HepG2 (cell line): Measurements from ENCODE around the gene CAGE1. TPM values are rescaled to one million over a fixed set of nuclear protein-coding genes. Genes with fewer than 3 reads are reported as not detected.

Experiments
- ARID3A ChIP-seq: IDR thresholded peaks from 2 replicates; pipeline ENCODE4 v1.6.1; 2012; ENCODE audit warnings: low read depth, low read length, improper control_type of control experiment
- ARNTL ChIP-seq: sonication (generic); formaldehyde crosslinking; IDR thresholded peaks from 2 replicates; pipeline ENCODE4 v1.4.0; 2020; ENCODE audit warnings: mild to moderate bottlenecking, missing genetic modification reagents
- ASH2L ChIP-seq: fragments of 300-600, 200-600 bp; sonication (generic); IDR thresholded peaks from 2 replicates; pipeline ENCODE4 v1.7.0; 2017; ENCODE audit warnings: low read depth, mild to moderate bottlenecking, moderate library complexity, mixed read lengths, low read length; ENCODE audit not compliant: insufficient read length
- BCLAF1 ChIP-seq: fragments of 450-650 bp; IDR thresholded peaks from 2 replicates; pipeline ENCODE4 v1.6.1; 2017; ENCODE audit warnings: mild to moderate bottlenecking
- BRF2 ChIP-seq: sonication (generic); formaldehyde crosslinking; IDR thresholded peaks from 2 replicates; pipeline ENCODE4 v1.8.1; 2022; ENCODE audit warnings: mild to moderate bottlenecking, missing genetic modification reagents
- DNMT1 ChIP-seq: sonication (generic); formaldehyde crosslinking; IDR thresholded peaks from 2 replicates; pipeline ENCODE4 v1.5.1; 2020; ENCODE audit warnings: mild to moderate bottlenecking, missing genetic modification reagents
- ELF1 ChIP-seq: sonication (generic); formaldehyde crosslinking; IDR thresholded peaks from 2 replicates; pipeline ENCODE4 v1.4.0; 2020; ENCODE audit warnings: missing genetic modification reagents
- KLF12 ChIP-seq: sonication (generic); formaldehyde crosslinking; IDR thresholded peaks from 2 replicates; pipeline ENCODE4 v1.4.0; 2020; ENCODE audit warnings: missing genetic modification reagents, borderline replicate concordance
- MYPOP ChIP-seq: sonication (generic); formaldehyde crosslinking; IDR thresholded peaks from 2 replicates; pipeline ENCODE4 v1.8.1; 2023; ENCODE audit warnings: mild to moderate bottlenecking, moderate library complexity, missing genetic modification reagents
- NPAS2 ChIP-seq: sonication (generic); formaldehyde crosslinking; IDR thresholded peaks from 2 replicates; pipeline ENCODE4 v1.8.0; 2022; ENCODE audit warnings: mild to moderate bottlenecking, missing genetic modification reagents, borderline replicate concordance
- PRDM10 ChIP-seq: sonication (generic); formaldehyde crosslinking; IDR thresholded peaks from 2 replicates; pipeline ENCODE4 v1.4.0; 2020; ENCODE audit warnings: low read depth, missing genetic modification reagents
- SATB2 ChIP-seq: sonication (generic); formaldehyde crosslinking; IDR thresholded peaks from 2 replicates; pipeline ENCODE4 v1.5.0; 2020; ENCODE audit warnings: missing genetic modification reagents
- SNAPC5 ChIP-seq: sonication (generic); formaldehyde crosslinking; IDR thresholded peaks from 2 replicates; pipeline ENCODE4 v1.8.1; 2023; ENCODE audit warnings: mild to moderate bottlenecking, missing genetic modification reagents, borderline replicate concordance
- THAP11 ChIP-seq: IDR thresholded peaks from 2 replicates; pipeline ENCODE4 v1.6.1; 2016; ENCODE audit warnings: missing biosample characterization, missing genetic modification reagents
- XBP1 ChIP-seq: sonication (generic); formaldehyde crosslinking; IDR thresholded peaks from 2 replicates; pipeline ENCODE4 v1.5.0; 2020; ENCODE audit warnings: missing genetic modification reagents
- ZNF326 ChIP-seq: sonication (generic); formaldehyde crosslinking; IDR thresholded peaks from 2 replicates; pipeline ENCODE4 v1.4.0; 2020; ENCODE audit warnings: missing genetic modification reagents, borderline replicate concordance
- ZNF891 ChIP-seq: sonication (generic); formaldehyde crosslinking; IDR thresholded peaks from 2 replicates; pipeline ENCODE4 v1.5.0; 2020; ENCODE audit warnings: mild to moderate bottlenecking, missing genetic modification reagents
- polyA plus RNA-seq, 8 experiments: library from polyadenylated mRNA; depleted of rRNA in 3 of 8; stranded (reverse) in 7 of 8; unstranded in 1 of 8; fragments of >200 nt; fragmentation: Illumina TruSeq in 4 of 8; extraction: Trizol in 4 of 8; gene quantifications; 2 replicates each; pipeline versions ENCODE4 v1.2.1 to v1.2.3, GENCODE V29; 2011 to 2016; ENCODE audit warnings: low read depth in 4 of 8, missing spikeins in 1 of 8, mixed read lengths in 1 of 8; ENCODE audit not compliant: insufficient read depth in 1 of 8
- total RNA-seq, 5 experiments: library from RNA; depleted of rRNA; stranded (reverse); fragments of >200 nt; fragmentation: Illumina TruSeq; extraction: Trizol; gene quantifications; 2 replicates each; pipeline ENCODE4 v1.2.3, GENCODE V29; 2016; ENCODE audit warnings: low read depth in 1 of 5

The CAGE1 gene
- total and polyA plus RNA-seq, 2 of the 13 experiments (the other 11 are each of a cell fraction or from before 2014, with no cell fraction given), result 0.03 to 0.15 TPM

GRCh38 chr6:7389451-7390225, at the start of gene CAGE1, which contains the start of gene RIOK1 (continued):
- TF ChIP-seq BRF2 (CRISPR knock-in tag), result peak; percentile 96
- peak; percentile 97 for TF ChIP-seq ASH2L
- peak; percentile 7; the same call in 1 of the 2 replicates for TF ChIP-seq ZNF326
- peak; percentile 79; the same call in 1 of the 2 replicates for TF ChIP-seq PRDM10
- no peak for TF ChIP-seq NPAS2 (CRISPR knock-in tag)
- peak; percentile 55; the same call in 1 of the 2 replicates for TF ChIP-seq KLF12 (CRISPR knock-in tag)
- no peak for TF ChIP-seq BCLAF1
- no peak for TF ChIP-seq XBP1
- TF ChIP-seq THAP11 (CRISPR knock-in tag), result peak; percentile 91
- peak; percentile 74; the same call in 1 of the 2 replicates for TF ChIP-seq SNAPC5
- TF ChIP-seq ELF1 (CRISPR knock-in tag), result peak; percentile 90
- TF ChIP-seq MYPOP (CRISPR knock-in tag), result peak; percentile 92
- 0 out of 2 replicates have a peak, but pooled peaks have one; percentile 48 for TF ChIP-seq ZNF891 (CRISPR knock-in tag)
- TF ChIP-seq ARID3A, result no peak
- no peak for TF ChIP-seq SATB2
- peak; percentile 79 for TF ChIP-seq ARNTL (CRISPR knock-in tag)
- no peak; the same call in none of the 2 replicates for TF ChIP-seq DNMT1 (CRISPR knock-in tag)
